Metanephros (tissue), 1 donor: Measurements from ENCODE around the gene IL17B. TPM values are rescaled to one million over a fixed set of nuclear protein-coding genes. Genes with fewer than 3 reads are reported as not detected.

Experiments
- total RNA-seq: library from RNA; depleted of rRNA; stranded (reverse); fragments of >200 nt; gene quantifications from one replicate; pipeline ENCODE4 v1.2.3, GENCODE V29; 2014

The IL17B gene, protein sequence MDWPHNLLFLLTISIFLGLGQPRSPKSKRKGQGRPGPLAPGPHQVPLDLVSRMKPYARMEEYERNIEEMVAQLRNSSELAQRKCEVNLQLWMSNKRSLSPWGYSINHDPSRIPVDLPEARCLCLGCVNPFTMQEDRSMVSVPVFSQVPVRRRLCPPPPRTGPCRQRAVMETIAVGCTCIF
- total RNA-seq = 13.8 TPM

GRCh38 chr5:149379177-149379761 lies at the start of gene IL17B:
Gene IL17B, minus strand, starts transcription at chr5:149379292. Its CDS starts 67 bp downstream, at chr5:149379225.

GRCh38 chr5:149357370-149358293 lies 21.5 kb downstream of the IL17B start, which contains the start of gene PCYOX1L:
Gene PCYOX1L, plus strand, starts transcription at chr5:149358046. Its CDS starts 23 bp downstream, at chr5:149358069.

GRCh38 chr5:149345147-149345891 lies 33.8 kb downstream of the IL17B start, which contains the start of gene GRPEL2:
Gene GRPEL2, plus strand, starts transcription at chr5:149345499. Its CDS starts 41 bp downstream, at chr5:149345540.

Other genes starting within 250 kb of the IL17B start
- gene ABLIM3, start 237.8 kb downstream of the IL17B start, total RNA-seq = 5.7 TPM
- gene AFAP1L1, start 107.4 kb downstream of the IL17B start, total RNA-seq = 49.8 TPM
- 18.6 TPM for gene GRPEL2, start 33.8 kb downstream of the IL17B start, total RNA-seq
- gene PCYOX1L, start 21.2 kb downstream of the IL17B start, total RNA-seq = 9.9 TPM
- 281 TPM for gene CSNK1A1, start 172.1 kb upstream of the IL17B start, total RNA-seq
- gene ARHGEF37, start 202.2 kb upstream of the IL17B start, total RNA-seq = 6.9 TPM